Superior temporal gyrus (tissue), 1 donor: ENCODE results near the gene DCC.

Experiments
- DNase-seq: peaks from one replicate; pipeline ENCODE4 v3.0.0-alpha.2; 2016; ENCODE audit errors: extremely low spot score

DCC gene

DNA sequence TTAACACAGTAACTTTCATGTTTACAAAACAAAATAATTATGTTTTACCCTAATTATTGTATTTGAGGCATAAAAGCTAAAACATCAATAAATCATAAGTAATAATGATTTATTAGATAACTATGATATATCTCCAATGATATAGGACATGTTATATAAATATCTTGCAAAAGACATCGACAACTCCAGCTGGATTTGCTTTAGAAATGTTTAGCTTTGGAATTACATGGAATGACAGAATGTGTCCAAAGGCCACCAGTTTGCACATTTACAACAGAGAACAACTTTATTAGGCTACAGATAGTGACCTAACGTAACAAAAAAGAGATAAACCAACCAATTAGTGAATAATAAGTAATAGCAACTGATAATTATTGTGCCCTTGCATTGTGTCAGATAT, 475.7 kb downstream of the DCC start:
- no peak for DNase-seq

DNA sequence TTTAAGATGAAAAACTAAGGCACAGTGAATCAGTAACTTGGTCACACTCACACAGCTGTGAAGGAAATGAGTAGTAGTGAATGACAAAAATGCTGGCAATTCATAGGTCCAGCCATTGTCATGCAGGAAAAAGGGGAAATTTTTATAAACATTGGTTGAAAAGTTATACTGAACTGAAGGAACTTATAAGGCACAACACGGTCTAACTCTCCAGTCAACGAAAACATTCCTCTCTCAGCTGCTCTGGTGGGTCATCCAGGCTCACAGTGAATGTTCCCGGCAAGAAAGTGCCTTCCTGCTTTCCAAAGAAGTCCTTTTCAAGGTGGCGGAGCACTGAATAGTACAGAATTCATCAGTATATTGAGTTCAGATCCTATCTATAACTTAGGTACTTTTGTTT, 476.1 kb downstream of the DCC start:
- DNase-seq: no peak

DNA sequence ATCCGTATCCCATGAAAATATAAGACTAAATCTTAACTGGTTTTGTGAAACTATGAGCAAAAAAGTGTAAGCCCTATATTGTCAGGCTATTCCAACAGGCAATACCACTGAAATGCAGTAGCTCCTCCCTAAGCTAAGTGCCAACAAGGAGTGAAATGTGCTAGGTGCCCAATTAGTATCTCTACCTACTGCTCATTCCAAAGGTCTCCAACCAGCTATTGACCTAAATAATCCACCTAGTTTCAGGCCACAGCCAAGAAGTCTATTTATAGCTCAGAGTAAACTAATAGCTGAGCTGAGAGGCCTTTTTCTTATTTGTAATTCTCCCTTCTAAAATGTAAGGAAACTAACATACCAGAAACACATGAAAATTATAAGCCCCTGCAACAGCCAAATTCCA, 482.2 kb downstream of the DCC start:
- no peak for DNase-seq

DNA sequence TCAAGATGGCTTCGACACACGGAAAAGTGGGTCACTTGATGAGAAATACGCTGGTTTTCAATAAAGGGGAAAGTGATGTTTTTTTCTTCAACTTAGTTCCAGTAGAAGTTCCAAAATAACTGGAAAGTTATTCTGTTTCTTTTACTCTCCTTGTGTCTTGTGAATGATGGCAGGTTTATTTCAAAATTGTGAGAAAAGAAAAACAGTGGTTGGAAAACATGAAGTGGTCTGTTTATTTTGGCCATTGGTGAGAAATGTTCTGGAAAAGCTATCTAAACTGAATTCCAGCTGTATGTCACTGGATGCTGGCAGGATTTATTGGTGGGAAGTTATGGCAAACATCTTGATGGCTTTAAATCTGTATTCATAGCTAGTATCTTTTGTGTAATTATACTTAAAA, 484.1 kb downstream of the DCC start:
- DNase-seq: no peak

DNA sequence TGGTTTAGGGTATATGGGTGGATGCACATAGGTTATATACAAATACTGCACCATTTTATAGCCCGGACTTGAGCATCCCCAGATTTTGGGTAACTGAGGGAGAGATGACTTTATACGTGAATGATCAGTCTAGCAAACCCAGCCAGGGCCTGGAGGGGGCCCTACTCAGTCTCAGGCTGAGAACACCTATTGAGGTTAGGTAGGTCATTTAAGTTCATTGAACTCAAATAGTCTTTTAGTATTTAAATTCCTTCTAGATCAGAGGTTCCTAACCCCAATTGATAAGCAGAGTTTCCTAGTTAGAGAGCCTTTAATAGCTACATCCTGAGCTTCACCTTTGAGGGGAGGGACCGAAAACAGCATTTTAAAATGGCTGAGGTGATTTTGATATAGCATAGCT, 487.0 kb downstream of the DCC start:
- DNase-seq: no peak

DNA sequence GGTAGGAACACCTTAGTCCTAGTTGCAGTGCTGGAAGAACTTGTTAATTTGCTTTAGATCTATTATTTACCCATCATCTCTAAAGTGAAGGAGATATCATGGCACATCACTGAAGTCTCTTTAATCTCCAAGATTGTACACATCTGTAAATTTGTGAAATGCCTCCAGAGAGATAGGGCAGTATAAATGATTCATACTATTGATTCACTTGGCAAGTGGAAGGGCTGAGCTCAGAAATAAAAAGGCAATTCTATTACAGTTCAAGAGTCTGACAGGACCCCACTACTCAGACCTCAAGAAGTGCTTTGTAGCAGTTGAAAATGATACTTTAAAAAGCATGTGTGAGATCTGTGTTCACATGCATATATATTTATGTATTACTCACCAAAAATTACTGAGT, 489.3 kb downstream of the DCC start:
- no peak for DNase-seq

DNA sequence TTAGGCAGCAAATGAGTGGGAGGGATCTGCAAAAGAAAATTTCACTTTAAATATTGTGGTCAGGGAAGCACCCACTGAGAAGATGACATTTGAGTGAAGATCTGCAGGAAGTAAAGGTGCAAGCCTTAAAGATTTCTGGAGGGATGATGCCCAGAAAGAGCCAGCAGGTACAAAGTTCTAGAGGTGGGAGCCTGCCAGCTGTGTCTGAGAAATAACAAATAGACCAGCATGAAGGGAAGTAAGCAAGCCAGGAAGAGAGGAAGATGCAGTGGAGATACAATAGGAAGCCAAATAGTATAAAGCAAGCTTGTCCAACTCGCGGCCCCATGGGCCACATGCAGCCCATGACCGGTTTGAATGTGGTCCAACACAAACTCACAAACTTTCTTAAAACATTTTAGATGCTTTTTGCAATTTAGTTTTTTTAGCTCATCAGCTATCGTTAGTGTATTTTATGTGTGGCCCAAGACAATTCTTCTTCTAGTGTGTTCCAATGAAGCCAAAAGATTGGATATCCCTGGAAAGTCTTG, 489.9 kb downstream of the DCC start:
- no peak for DNase-seq

DNA sequence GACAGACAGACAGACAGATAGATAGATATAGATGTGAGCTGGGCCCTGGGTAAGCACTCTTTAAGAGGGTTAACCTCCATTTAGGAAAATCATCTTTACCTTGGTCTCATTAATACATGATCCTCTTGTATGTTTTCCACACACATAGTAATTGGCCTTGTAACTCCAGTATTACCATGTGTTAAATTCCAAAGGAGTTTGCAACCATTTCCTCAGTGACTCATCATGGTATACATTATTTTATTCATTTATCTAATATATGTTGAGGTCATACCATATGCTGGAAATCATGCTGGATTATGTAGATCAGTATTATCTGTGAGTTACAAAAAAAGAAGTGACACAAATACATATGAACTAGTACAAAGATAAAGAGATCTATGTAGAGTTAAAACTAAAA, 504.3 kb downstream of the DCC start:
- no peak for DNase-seq

DNA sequence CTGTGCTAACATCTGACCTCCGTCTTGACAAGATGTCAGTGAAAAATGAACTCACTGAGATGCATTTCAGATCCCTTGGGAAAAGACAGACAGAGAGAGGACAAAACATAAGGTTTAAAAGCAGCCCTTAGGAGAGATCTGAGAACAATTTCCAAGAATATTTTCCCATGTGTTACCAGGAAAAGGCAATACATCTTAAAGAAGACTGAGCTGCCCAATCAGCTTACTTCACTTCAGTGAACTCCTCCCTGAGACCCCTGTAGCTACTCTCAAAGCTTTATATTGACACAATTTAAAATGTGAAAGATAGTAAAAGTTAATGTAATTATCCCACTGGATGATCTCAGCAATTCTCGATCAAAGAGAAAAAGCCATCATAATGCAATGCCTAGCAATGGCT, 505.0 kb downstream of the DCC start:
- DNase-seq: no peak

DNA sequence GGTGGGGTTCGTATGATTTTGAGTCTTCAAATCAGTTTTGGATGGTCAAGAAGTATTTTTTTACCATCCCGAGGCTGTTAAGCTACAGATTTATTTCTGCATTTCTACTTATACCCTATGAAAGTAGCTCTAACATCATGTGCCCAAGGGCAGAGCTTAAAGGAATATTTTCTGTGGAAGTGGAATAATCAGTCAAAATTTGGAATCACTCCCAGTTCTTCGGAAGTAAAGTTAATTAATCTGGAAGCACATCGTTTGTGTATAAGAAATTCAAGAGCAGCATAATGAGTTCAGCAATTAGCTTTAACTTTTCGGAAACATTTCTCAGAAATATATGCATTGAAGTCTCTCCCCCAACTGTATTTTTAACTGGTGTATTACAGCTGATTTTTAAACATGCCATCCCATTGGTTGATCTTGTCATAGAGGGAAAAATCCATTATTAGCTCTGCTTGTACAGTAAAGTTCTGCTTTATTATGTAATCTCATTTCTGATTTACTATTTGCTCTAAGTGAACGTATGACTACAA, 510.1 kb downstream of the DCC start:
- no peak for DNase-seq

DNA sequence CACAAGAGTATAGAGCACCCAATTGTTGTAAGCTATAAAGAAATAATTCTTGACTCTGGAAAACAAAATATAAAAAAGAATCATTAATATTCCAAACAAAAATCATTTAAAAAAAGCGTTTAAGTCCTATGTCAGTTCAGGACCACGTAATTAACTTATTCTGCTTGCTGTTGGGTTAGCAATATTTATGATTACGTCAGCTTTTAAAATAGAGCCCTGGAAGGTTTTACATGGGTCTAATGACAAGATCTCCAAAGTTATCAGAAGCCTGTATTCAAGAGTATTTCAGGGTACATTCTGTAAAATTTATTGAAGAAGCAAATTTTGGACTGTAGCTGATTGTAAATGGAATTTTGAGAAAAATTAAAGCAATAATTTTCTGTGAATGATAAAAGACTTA, 521.6 kb downstream of the DCC start:
- DNase-seq: no peak

DNA sequence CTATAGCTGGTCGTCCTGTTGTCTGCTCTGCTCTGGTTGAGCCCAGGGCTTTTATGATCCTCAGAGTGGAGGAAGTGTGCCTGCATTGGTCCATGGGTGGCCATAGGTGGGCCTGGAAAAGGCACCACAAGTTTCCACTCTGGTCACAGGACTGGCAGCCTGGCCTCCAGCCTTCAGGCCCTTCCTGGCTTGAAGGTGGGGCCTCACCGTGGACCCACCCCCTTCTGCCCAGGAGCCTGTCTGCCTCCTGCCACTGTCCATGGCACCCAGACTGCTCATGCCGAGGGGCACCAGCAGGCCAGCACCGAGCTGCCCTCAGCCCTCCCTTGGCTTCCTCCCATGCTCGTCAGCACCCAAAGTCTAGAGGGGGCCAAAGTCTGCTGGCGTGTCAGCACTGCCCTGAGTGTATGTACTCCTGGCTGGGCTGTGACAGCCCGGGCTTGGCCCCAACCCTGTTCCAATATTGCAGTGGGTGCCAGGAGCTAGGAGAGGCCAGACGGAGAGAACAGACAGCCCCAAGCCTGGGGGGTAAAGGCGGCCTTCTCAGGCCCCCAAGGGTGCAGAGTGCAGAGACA, 529.4 kb downstream of the DCC start:
- no peak for DNase-seq

DNA sequence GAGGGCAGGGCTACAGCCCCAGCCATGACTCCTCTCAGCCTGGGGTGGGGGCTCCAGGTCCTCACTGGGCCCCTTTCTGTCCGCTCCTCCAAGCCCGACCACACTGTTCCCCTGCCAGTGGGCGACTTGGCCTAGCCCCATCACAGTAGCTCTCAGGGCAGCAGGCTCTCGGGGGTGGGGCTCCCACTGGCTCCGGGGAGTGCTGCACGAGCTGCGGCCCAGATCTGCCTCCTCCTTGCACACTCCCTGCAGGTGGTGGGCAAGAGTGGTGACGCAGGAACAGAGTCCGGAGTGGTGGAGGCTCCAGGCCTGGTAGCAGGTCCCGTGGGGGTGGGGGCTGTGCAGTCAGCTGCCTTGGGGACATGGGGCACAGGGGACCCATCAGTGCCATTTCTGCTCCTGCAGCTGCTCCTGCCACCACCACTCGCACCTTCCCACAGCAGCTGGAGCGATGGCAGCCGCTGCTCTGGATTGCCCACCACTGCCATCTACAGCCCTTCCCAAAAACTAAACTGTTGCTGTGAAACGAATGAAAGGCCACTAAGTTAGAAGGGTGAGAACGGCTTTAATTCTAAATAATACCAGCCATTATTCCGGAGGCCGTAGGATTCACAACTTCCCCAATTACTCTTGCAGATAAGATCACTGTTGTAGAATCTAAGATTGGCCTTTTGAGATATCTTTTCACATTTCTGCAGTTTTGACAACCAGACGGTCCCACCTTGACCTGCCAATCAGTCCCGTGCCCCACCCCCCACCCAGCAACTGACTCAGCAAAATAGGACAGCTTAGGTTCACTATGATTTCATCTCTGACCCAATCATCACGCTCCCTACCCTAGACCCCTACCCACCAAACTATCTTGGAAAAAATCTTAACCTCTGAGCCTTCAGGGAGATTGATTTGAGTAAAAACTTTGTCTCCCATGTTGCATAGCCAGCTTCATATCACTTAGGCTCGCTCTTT, 530.2 kb downstream of the DCC start:
- DNase-seq: no peak

DNA sequence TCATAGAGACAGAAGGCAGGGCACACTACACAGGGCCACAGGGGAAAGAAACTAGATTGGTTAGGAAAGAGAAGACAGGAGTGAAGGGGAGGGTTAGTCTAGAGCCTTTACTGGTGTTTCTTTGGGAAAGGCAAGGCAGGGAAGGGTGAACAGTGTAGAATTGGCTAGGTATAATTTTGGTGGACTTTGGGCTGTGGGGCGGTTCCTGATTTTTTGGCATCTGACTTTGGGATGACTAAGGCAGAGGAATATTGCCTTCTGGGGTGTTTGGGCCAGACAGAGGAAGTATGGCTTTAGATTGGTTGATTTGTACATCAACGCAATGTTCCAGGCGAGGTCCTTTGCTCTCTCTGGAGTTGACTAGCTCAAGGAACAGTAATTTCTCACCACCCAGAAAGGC, 534.8 kb downstream of the DCC start:
- no peak for DNase-seq

DNA sequence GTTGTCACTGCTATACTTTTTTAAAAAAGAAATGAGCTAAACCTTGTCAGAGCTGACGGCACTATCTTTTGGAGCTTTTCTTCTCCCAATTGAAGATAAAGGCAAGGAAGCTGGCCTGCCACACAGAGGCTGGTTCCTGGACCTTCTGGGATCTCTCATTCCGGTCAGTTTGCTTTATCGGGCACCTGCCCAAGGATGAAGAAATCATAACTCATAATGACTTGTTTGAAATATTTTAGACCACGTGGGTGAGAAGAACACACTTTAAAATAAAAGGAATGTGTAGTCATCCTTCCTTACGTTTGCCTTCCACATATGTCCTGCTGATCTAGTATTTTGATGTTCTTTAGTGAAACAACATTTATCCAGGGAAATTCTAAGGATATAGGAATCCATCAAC, 535.7 kb downstream of the DCC start:
- no peak for DNase-seq

DNA sequence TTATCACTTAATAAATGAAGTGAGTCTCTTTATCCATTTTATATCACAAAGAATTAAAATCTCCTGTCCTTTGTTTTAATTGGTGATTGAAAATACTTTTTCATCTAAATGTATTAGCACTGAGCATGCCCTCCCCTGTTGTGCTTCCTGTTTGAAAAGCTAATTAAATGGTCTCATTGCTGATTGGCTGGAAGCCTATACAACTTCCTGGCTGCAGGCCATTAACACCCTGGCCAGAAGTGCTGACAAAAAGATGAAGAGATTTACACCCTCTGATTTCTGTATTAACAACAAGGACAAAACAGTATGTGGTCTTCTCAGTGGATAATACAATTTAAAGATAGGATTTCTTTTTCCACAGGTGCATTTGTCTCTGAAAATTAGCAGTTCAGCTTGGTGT, 548.0 kb downstream of the DCC start:
- DNase-seq: no peak

DNA sequence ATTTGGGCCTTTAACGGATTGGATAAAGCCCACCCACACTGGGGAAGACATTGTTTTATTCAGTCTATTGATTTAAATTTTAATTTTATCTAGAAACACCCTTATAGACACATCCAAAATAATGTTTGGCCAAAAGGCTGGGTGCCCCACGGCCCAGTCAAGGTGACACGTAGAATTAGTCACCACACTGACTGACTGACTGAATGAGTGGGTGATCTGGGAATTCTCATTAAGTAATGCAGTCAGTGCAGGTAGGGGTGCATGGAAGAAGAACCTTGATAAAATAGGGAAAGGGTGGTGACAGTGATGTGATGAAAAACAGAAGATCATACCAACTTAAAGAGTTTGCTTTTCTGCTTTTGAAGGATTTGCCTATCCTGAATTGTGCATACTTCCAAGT, 554.8 kb downstream of the DCC start:
- no peak for DNase-seq

DNA sequence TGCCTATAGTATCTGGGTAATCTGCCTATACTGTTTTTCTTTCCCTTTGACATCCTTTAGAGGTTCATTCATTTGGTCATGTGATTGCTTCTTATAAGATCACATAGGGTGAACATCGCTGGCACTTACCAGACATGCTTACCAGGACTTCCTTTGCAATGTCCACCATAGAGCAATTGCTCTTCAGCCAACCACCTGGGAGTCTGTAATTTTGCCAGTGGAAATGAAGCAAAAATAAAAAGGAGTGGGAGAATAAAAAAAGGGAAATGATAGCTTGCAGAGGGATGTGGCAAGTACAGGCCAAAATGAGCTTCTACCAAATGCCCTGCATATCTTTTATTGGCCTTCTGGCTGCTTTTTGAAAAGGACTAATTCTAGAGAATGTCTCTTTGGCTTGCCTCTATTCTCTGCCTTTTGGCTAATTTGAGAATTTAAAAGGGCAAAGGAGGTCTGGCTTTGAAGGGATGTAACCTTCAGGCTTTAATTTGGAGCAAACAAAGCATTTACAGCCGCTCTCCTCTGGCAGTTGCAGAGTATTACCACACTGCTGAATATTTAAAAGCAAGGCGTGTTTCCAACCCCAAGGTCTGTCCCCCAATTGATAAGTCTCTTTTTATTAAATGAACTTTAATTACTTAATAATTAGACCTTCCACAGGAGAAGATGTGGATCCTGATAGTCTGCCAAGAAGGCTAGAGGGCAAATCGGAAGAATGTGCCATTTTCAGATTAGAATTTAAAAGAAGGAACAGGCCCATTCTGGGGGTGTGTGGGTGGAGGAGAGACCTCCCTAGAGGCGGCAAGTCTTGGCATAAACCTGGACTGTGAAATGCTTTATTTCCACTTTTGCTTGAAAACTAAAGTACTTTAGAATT, 557.9 kb downstream of the DCC start:
- DNase-seq: no peak

DNA sequence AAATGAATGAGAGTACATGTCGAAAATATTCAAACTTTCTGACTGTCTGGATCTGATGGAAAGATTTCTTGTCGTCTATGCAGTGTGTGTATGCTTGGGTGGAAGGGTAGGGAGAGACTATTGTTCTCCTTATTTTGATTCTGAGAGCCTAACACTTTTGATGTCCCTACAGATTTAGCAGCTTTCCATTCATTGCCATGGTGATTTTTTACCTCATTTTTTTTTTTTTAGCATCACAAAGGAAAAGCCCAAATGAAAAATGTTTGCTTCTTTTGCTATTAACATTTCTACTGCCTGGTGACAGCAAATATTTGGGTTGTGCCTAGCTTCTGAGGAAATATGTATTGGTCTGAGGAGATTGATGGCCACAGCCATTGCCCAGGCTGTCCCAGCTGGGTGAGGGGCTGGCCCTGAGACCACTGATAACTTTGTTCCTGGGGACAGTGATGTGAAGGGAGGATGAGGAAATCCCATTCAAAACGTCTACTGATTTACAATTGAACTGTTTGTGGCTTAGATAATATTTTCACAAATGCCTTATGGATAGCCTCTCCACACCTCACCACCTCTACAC, 558.6 kb downstream of the DCC start:
- DNase-seq: no peak

DNA sequence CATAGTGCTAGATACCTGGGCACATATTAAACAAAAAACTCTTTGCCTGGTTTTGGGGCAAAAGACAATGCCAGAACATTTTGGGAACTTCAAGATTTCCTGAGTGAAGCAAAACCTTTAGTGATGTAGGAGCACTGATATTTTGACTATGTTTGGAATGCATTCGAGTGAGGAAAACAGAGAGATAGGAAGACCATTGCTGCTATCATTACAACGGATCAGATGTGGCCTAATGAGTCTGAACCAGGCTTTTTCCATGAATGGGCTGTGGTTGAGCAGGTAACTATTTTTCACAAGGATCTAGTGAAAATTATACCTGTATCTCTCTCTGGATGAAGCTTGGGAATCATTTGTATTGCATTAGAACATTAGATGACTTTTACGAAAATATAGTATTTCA, 562.2 kb downstream of the DCC start:
- no peak for DNase-seq

DNA sequence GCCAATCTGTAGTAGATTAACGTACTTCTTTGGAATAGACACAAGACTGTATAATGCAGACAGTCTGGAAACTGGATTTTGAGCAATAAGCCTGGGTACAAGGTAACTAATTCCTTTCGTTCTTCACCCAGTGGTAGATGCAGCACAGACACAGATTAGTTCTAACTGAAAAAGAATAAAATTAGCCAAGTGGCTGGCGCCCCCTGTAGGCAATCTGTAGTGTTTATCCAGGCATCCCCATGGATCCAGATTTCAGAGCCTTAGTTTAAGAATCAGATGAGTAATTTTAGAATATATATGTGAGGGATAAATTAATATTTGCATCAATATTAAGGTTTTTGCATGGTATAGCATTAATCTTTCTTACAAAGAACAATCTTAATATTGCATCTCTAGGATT, 563.9 kb downstream of the DCC start:
- peak; percentile 89 for DNase-seq
